Activated B cell treated with CpG ODN at 0.5 μM for 24 hours (primary cell): ENCODE data around the gene NKX2-4. TPM values are rescaled to one million over a fixed set of nuclear protein-coding genes. Genes with fewer than 3 reads are reported as not detected.

Experiments used
- ATAC-seq: fragments of 200-7000 bp; cut with Tn5 transposase; one replicate; pipeline ENCODE4 v1.10.0; 2021; ENCODE audit warnings: low read depth, mild to moderate bottlenecking, moderate library complexity
- CTCF ChIA-PET: fragments of 350-600 bp; sonication (Branson Sonifier 250); formaldehyde crosslinking; loops from one replicate; lab custom pipeline; 2021; ENCODE audit warnings: antibody characterized with exemption; lab: Charles Lee
- POLR2A ChIA-PET: fragments of 350-600 bp; sonication (Branson Sonifier 250); formaldehyde crosslinking; loops from one replicate; lab custom pipeline; 2021; ENCODE audit warnings: antibody characterized with exemption; lab: Charles Lee
- DNase-seq: peaks from one replicate; pipeline ENCODE4 v3.0.0; 2022
- H3K27ac Mint-ChIP-seq: one replicate; pipeline ENCODE4 v1.8.0; 2020; ENCODE audit warnings: mixed read lengths
- H3K27me3 Mint-ChIP-seq: one replicate; pipeline ENCODE4 v1.8.0; 2021; ENCODE audit warnings: mixed read lengths
- H3K36me3 Mint-ChIP-seq: one replicate; pipeline ENCODE4 v1.8.0; 2021; ENCODE audit warnings: low read depth, mixed read lengths
- H3K4me1 Mint-ChIP-seq: one replicate; pipeline ENCODE4 v1.8.0; 2021; ENCODE audit warnings: mixed read lengths
- H3K4me3 Mint-ChIP-seq: one replicate; pipeline ENCODE4 v1.8.0; 2020; ENCODE audit warnings: mild to moderate bottlenecking, mixed read lengths
- H3K9me3 Mint-ChIP-seq: one replicate; pipeline ENCODE4 v1.8.0; 2020; ENCODE audit warnings: mixed read lengths
- intact Hi-C: fragments of 100-400 bp; cut with micrococcal nuclease; formaldehyde crosslinking; loops from one replicate; pipeline ENCODE4 v1.15.1; 2024
- total RNA-seq: library from RNA; stranded (reverse); gene quantifications from 2 replicates; pipeline ENCODE4 v1.2.3, GENCODE V29; 2022
- TF ChIP-seq, protein P1 (sequence below): fragments of 200-600 bp; IDR thresholded peaks from one replicate; pipeline ENCODE4 v1.8.0; 2022; ENCODE audit warnings: antibody characterized with exemption, mild to moderate bottlenecking

The NKX2-4 gene
- total RNA-seq, 1 donor from 2014 or later = not detected

- CTCF ChIA-PET = interaction anchor here (1.4 kb wide), 1 partner anchor 129 kb away, joined by 8 read pairs; no protein-coding TSS in a partner anchor
These were observed 32.9 kb downstream of the NKX2-4 start for GRCh38 chr20:21364413-21364812.

DNA sequence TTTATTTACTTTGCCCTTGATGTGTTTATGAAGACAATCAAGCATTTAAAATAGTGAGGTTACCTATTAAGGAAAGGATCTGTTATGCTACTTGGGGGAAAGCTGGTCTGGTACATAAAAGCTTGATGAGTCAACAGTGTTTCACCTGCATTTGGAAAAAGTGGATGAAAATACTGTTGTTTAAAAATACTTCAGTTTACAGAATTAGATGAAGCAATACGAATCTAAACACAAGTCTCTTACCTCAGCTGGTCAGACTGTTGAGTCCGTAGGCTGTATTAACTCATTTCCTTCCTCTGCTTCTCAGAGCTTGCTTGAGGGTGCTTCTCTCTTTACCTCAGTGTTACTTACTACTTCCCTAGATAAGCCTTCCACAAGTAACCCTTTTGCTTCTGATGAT lies 36.1 kb downstream of the NKX2-4 start:
- Mint-ChIP-seq H3K27me3 (no peaks in the 10 kb centered on the region), H3K4me1 (no peaks in the 10 kb centered on the region), H3K36me3 (peaks cover 70% of the 10 kb centered on the region), H3K9me3 (no peaks in the 10 kb centered on the region), H3K4me3 (no peak overlapping the region), H3K27ac (no peak overlapping the region)
- CTCF ChIA-PET = no interaction called here
- intact Hi-C loops = loop anchor here (2.0 kb wide), 1 partner anchor 16 kb away; no protein-coding TSS in a partner anchor
- ATAC-seq (no peak), DNase-seq (no peak)
- POLR2A ChIA-PET = no interaction called here
- TF ChIP-seq, protein P1, sequence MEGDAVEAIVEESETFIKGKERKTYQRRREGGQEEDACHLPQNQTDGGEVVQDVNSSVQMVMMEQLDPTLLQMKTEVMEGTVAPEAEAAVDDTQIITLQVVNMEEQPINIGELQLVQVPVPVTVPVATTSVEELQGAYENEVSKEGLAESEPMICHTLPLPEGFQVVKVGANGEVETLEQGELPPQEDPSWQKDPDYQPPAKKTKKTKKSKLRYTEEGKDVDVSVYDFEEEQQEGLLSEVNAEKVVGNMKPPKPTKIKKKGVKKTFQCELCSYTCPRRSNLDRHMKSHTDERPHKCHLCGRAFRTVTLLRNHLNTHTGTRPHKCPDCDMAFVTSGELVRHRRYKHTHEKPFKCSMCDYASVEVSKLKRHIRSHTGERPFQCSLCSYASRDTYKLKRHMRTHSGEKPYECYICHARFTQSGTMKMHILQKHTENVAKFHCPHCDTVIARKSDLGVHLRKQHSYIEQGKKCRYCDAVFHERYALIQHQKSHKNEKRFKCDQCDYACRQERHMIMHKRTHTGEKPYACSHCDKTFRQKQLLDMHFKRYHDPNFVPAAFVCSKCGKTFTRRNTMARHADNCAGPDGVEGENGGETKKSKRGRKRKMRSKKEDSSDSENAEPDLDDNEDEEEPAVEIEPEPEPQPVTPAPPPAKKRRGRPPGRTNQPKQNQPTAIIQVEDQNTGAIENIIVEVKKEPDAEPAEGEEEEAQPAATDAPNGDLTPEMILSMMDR = no peak

More at GRCh38 chr20:21364413-21364812, 32.9 kb downstream of the NKX2-4 start:
- no peak for DNase-seq
- intact Hi-C loops = no loop called here
- H3K9me3 Mint-ChIP-seq = no peaks in the 10 kb centered on the region
- H3K27ac Mint-ChIP-seq = no peak overlapping the region
- no peaks in the 10 kb centered on the region for H3K27me3 Mint-ChIP-seq
- H3K4me3 Mint-ChIP-seq = no peak overlapping the region
- TF ChIP-seq, protein P1 = no peak
- H3K36me3 Mint-ChIP-seq = peaks cover 72% of the 10 kb centered on the region
- H3K4me1 Mint-ChIP-seq = no peaks in the 10 kb centered on the region
- ATAC-seq = no peak
- POLR2A ChIA-PET = no interaction called here

DNA sequence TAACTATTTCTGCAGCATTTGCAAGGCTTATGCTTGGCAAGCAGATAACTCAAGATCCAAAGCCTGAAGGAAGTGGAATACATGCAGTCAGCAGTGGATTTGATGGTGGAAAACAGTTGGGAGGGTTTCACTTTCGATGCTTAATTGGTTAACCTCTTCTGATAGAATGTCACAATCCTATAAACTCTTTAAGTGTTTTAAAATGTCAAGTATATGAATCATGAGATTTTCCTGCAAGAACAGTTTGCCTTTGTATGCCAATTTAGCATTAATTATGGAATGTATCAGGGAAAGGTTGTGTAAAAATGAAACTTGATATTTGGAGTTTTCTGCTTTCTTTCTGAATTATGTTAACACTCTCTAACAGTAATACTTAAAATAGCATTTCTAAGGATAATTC lies 36.6 kb downstream of the NKX2-4 start:
- ChIA-PET POLR2A (no interaction called here), CTCF (no interaction called here)
- Mint-ChIP-seq H3K27ac (no peak overlapping the region), H3K4me3 (no peak overlapping the region), H3K36me3 (peaks cover 74% of the 10 kb centered on the region), H3K4me1 (no peaks in the 10 kb centered on the region), H3K9me3 (no peaks in the 10 kb centered on the region), H3K27me3 (no peaks in the 10 kb centered on the region)
- TF ChIP-seq, protein P1 = no peak
- DNase-seq (no peak), ATAC-seq (no peak)
- intact Hi-C loops = loop anchor here (2.0 kb wide), 1 partner anchor 16 kb away; no protein-coding TSS in a partner anchor

GRCh38 chr20:21358737-21359136 lies 38.6 kb downstream of the NKX2-4 start:
- no peak overlapping the region for H3K4me3 Mint-ChIP-seq
- H3K27me3 Mint-ChIP-seq = no peaks in the 10 kb centered on the region
- TF ChIP-seq, protein P1 = no peak
- CTCF ChIA-PET = no interaction called here
- DNase-seq (no peak), ATAC-seq (no peak)
- H3K4me1 Mint-ChIP-seq = no peaks in the 10 kb centered on the region
- no peaks in the 10 kb centered on the region for H3K9me3 Mint-ChIP-seq
- H3K27ac Mint-ChIP-seq = no peak overlapping the region
- intact Hi-C loops = no loop called here
- POLR2A ChIA-PET = no interaction called here
- H3K36me3 Mint-ChIP-seq = peaks cover 76% of the 10 kb centered on the region

GRCh38 chr20:21357844-21358243 lies 39.5 kb downstream of the NKX2-4 start:
- peaks cover 69% of the 10 kb centered on the region for H3K36me3 Mint-ChIP-seq
- H3K9me3 Mint-ChIP-seq = no peaks in the 10 kb centered on the region
- ChIA-PET POLR2A (no interaction called here), CTCF (no interaction called here)
- no peak overlapping the region for H3K27ac Mint-ChIP-seq
- ATAC-seq (no peak), DNase-seq (no peak)
- H3K4me1 Mint-ChIP-seq = no peaks in the 10 kb centered on the region
- H3K27me3 Mint-ChIP-seq = no peaks in the 10 kb centered on the region
- intact Hi-C loops = no loop called here
- TF ChIP-seq, protein P1 = no peak
- H3K4me3 Mint-ChIP-seq = no peak overlapping the region
